GM18868 (cell line): ENCODE measurements around the gene CBARP.
A peak's percentile ranks its signal among the peaks of the same experiment; 100 is the strongest.

Source experiments
- ATAC-seq: cut with Tn5 transposase; IDR thresholded peaks from one replicate; pipeline ENCODE4 v1.9.1; 2021; ENCODE audit warnings: mild to moderate bottlenecking, moderate library complexity; ENCODE audit not compliant: unreplicated experiment

Gene CBARP

GRCh38 chr19:1275260-1275975 lies 37.6 kb upstream of the CBARP start, which contains the start of gene FAM174C:
Gene FAM174C, plus strand, starts transcription at chr19:1275530. Its CDS starts 20 bp downstream, at chr19:1275550.
- peak; percentile 76 for ATAC-seq

GRCh38 chr19:1274852-1275259 lies 37.1 kb upstream of the CBARP start:
- ATAC-seq: no peak

DNA sequence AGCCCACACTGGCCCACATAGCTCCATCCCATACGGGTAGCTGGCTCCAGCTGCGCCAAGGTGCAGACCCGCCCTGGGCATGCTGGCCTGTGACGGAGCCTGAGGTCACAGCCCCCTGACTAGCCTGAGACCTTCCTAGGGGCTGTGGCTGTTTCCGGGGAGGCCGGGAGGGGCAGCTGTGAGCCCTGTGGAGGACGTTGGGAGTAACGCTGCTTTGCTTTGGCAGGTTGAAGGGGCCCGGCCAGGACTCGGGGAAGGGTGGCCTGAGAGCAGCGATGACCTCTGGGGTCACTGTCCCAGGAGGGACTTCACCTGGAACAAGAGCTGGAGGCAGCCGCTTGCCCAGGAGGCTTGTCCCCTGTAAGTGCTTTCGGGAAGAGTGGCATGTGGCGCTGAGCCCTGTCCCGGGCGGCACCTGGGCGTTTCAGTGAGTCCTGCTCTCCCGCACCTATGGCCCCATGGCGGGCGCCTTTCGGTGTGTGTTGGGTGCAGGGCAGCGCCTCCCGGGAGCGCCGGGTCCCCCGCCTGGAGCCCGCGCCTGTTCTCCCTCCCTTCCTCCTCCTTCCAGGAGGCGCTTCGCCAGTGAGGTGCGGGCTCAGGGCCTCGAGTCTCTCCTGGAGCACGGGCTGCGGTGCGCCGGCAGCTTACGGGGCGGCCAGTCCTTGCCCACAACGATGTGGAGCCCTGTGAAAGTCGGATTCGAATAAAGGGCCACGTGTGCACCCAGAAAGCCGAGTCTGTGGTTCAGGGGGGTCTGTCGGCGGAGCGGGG lies 36.5 kb upstream of the CBARP start:
- ATAC-seq: no peak

- no peak for ATAC-seq
These were observed 35.6 kb upstream of the CBARP start for GRCh38 chr19:1273263-1274041.

- ATAC-seq: no peak
These were observed 34.8 kb upstream of the CBARP start for GRCh38 chr19:1272423-1273262.

- no peak for ATAC-seq
These were observed 34.0 kb upstream of the CBARP start for GRCh38 chr19:1271528-1272422.

DNA sequence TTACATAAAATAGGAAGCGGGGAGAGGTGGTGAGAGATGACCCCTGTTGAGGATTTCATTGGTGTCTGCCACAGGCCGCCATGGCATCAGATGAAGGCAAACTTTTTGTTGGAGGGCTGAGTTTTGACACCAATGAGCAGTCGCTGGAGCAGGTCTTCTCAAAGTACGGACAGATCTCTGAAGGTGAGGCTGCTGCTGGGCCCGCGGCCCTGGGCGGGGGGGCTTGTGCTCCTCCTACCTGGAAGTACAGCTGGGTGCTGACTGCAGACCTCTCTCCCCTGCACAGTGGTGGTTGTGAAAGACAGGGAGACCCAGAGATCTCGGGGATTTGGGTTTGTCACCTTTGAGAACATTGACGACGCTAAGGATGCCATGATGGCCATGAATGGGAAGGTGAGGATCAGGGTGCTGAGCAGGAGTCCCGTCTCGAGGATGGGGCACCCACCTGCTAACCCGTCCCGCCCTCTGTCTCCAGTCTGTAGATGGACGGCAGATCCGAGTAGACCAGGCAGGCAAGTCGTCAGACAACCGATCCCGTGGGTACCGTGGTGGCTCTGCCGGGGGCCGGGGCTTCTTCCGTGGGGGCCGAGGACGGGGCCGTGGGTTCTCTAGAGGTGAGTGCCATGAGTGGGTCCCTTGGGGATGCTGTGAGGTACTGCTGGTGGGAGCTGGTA lies 33.2 kb upstream of the CBARP start:
- no peak for ATAC-seq

DNA sequence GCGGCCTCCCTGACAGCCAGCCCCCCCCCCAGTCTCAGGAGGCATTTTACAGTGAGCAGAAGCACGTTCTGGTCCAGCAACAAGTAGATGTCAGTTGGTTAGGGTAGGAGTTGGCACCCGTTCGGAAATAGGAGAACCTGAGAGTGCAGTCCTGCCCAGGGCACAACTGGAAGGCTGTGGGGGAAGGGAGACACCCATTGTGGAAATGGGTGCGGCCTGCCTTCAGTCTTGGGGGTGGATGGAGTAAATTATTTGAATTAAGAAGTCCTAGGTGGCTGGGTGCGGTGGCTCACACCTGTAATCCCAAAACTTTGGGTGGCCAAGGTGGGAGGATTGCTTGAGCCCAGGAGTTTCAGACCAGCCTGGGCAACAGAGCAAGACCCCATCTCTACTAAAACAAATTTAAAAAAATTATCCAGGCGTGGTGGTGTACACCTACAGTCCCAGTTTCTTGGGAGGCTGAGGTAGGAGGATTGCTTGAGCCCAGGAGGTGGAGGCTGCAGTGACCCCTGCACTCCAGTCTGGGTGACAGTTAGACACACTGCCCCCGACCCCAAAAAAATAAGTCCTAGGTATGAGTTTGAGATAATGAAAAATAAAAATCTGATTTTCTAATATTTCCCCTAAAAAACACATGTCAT lies 32.5 kb upstream of the CBARP start:
- no peak for ATAC-seq

GRCh38 chr19:1269478-1270212 lies 31.8 kb upstream of the CBARP start:
- peak; percentile 27 for ATAC-seq

DNA sequence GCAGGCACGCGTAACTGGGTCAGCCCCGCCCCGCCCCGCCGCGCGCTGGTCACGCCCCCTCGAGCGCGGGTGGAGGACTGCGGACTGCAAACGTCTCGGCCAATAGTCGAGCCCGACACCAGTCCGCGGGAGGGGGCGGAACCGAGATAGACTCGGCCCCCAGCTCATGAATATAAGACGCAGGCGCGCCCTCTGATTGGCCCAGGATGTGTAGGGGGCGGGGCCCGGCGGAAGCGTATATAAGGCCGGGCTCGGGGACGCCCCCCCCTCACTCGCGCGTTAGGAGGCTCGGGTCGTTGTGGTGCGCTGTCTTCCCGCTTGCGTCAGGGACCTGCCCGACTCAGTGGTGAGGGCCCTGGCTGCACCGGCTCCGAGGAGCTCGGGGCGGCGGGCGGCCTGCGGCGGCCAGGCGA lies 31.3 kb upstream of the CBARP start, which contains the start of gene CIRBP:
CIRBP (plus strand) TSS at position 268 of the 413 bp plus-strand sequence. CDS start 1,602 bp downstream, outside the sequence.
- peak; percentile 58 for ATAC-seq

GRCh38 chr19:1268226-1269064 lies 30.6 kb upstream of the CBARP start:
- no peak for ATAC-seq

- no peak for ATAC-seq
These were observed 29.8 kb upstream of the CBARP start for GRCh38 chr19:1267477-1268225.

GRCh38 chr19:1266916-1267476 lies 29.2 kb upstream of the CBARP start:
- peak; percentile 19 for ATAC-seq

- peak; percentile 31 for ATAC-seq
These were observed 28.5 kb upstream of the CBARP start for GRCh38 chr19:1266129-1266915.

DNA sequence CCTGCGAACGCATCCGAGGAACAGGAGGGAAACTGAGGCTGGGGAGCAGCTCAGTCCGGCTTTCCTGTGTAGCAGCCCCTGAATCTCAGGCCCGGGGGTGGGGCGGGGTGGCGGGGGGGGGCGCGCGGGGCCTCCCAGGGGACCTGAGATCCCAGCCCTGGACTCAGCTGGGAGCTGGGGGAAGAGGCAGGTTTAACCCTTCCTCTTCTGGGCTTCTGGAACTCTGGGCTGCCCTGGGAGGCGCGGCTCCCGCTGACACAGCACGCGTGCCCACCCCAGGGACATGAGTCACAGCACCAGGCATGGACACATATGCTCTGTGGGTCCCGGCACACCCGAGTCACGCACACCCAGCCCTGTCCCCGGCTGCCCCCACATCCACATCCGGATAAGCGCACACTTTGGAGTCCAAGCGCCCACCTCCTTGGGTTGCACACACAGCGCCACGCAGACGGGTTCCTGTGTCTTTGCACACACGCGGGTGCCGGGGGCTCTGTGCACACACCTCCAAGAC lies 27.9 kb upstream of the CBARP start:
- ATAC-seq: no peak
